Measurements from ENCODE around the gene TMEM217. TPM values are rescaled to one million over a fixed set of nuclear protein-coding genes. Genes with fewer than 3 reads are reported as not detected.
"Not testable (repeated sequence)": the region's sequence is repeated elsewhere in the genome, so short reads cannot be mapped to it uniquely, and the experiment has no call there.

Gene TMEM217
- total and polyA plus RNA-seq, 2 of the 8 experiments (the other 6 are each of a cell fraction or from before 2014, with no cell fraction given), result 0.60 to 1.1 TPM

GRCh38 chr6:37196451-37196850, 61.5 kb downstream of the TMEM217 start:
- H4K91ac ChIP-seq (replicated peaks; ENCODE audit: insufficient read length, low read length); FAIRE-seq; H2BK15ac ChIP-seq (ENCODE audit: low read length); H3K79me2 ChIP-seq (ENCODE audit: control insufficient read depth in 1 of 2, insufficient read depth in 2 of 2, low read length in 2 of 2); H3K79me1 ChIP-seq (ENCODE audit: low read depth, low read length); H2BK20ac ChIP-seq (ENCODE audit: low read length); H2BK12ac ChIP-seq (ENCODE audit: low read depth, low read length); H3K4me3 ChIP-seq (ENCODE audit: extremely low read depth in 1 of 4, insufficient read depth in 2 of 4, low read depth in 3 of 4, low read length in 4 of 4); H3K4me1 ChIP-seq (replicated peaks in 1 of 4; ENCODE audit: control insufficient read depth in 3 of 4, insufficient read depth in 4 of 4, low read length in 3 of 4); H3K56ac ChIP-seq (replicated peaks; ENCODE audit: insufficient read length, low read depth, low read length); H2BK120ac ChIP-seq (replicated peaks; ENCODE audit: low read depth, low read length); H3K23ac ChIP-seq (ENCODE audit: insufficient read length); H3K4me2 ChIP-seq (ENCODE audit: insufficient read depth in 1 of 2, low read depth in 2 of 2, low read length in 2 of 2); H3K27me3 ChIP-seq (replicated peaks in 1 of 4; ENCODE audit: control insufficient read depth in 3 of 4, extremely low read depth in 1 of 4, insufficient read depth in 3 of 4, low read length in 3 of 4); H4K20me1 ChIP-seq (replicated peaks in 1 of 2; ENCODE audit: control insufficient read depth in 1 of 2, insufficient read depth in 2 of 2, low read length in 2 of 2); H3K23me2 ChIP-seq (ENCODE audit: low read depth, low read length); H2AK5ac ChIP-seq (ENCODE audit: low read depth, low read length); H2BK5ac ChIP-seq (ENCODE audit: low read depth, low read length); H3K9ac ChIP-seq (replicated peaks in 1 of 4; ENCODE audit: extremely low read depth in 1 of 4, low read depth in 3 of 4, low read length in 3 of 4); POLR2A ChIA-PET (ENCODE audit: partially characterized antibody); H3K36me3 ChIP-seq (ENCODE audit: control insufficient read depth in 2 of 4, insufficient read depth in 4 of 4, low read length in 3 of 4); H3K14ac ChIP-seq (ENCODE audit: insufficient read length); H3K27ac ChIP-seq (ENCODE audit: low read depth, low read length); H4K8ac ChIP-seq (ENCODE audit: extremely low read depth, insufficient read depth, low read length); H3K9me3 ChIP-seq (ENCODE audit: insufficient read depth in 2 of 2, low read depth in 1 of 2, low read length in 1 of 2); H3K18ac ChIP-seq (ENCODE audit: extremely low read depth, low read length); H2AFZ ChIP-seq (ENCODE audit: low read length); DNase-seq (ENCODE audit: low read depth in 1 of 2, low spot score in 2 of 2); H4K5ac ChIP-seq (ENCODE audit: insufficient read length, low read depth, low read length); H3K4ac ChIP-seq (replicated peaks; ENCODE audit: insufficient read length, low read depth, low read length): not testable (repeated sequence)
- 92% methylated on average over 3 of the region's 4 CpGs; no CpG with 5 or more reads in 1 of the 2 experiments for WGBS, 2 experiments (ENCODE audit: extremely low coverage in 1 of 2, insufficient coverage in 1 of 2, insufficient read length in 1 of 2, insufficient replicate concordance in 2 of 2, low coverage in 1 of 2, low lambda C conversion rate in 2 of 2, missing lambda C conversion rate in 1 of 2)
- CTCF ChIA-PET (ENCODE audit: partially characterized antibody), result interaction anchor here (2.5 to 34.9 kb wide), 3 partner anchors 13 to 174 kb away, joined by 16 to 866 read pairs (median 363); no protein-coding TSS in a partner anchor

- not testable (repeated sequence) for H2BK20ac ChIP-seq (ENCODE audit: low read length); H4K91ac ChIP-seq (replicated peaks; ENCODE audit: insufficient read length, low read length); H2BK5ac ChIP-seq (ENCODE audit: low read depth, low read length); H3K27ac ChIP-seq (ENCODE audit: low read depth, low read length); H2AFZ ChIP-seq (ENCODE audit: low read length); H3K14ac ChIP-seq (ENCODE audit: insufficient read length); H2BK12ac ChIP-seq (ENCODE audit: low read depth, low read length); H4K5ac ChIP-seq (ENCODE audit: insufficient read length, low read depth, low read length); H3K4ac ChIP-seq (replicated peaks; ENCODE audit: insufficient read length, low read depth, low read length); FAIRE-seq; H3K9me3 ChIP-seq (ENCODE audit: insufficient read depth in 2 of 2, low read depth in 1 of 2, low read length in 1 of 2); H3K36me3 ChIP-seq (ENCODE audit: control insufficient read depth in 2 of 4, insufficient read depth in 4 of 4, low read length in 3 of 4); H3K23me2 ChIP-seq (ENCODE audit: low read depth, low read length); H3K27me3 ChIP-seq (replicated peaks in 1 of 4; ENCODE audit: control insufficient read depth in 3 of 4, extremely low read depth in 1 of 4, insufficient read depth in 3 of 4, low read length in 3 of 4); H4K8ac ChIP-seq (ENCODE audit: extremely low read depth, insufficient read depth, low read length); H3K18ac ChIP-seq (ENCODE audit: extremely low read depth, low read length); H3K23ac ChIP-seq (ENCODE audit: insufficient read length); H3K79me1 ChIP-seq (ENCODE audit: low read depth, low read length); H3K79me2 ChIP-seq (ENCODE audit: control insufficient read depth in 1 of 2, insufficient read depth in 2 of 2, low read length in 2 of 2); H2BK120ac ChIP-seq (replicated peaks; ENCODE audit: low read depth, low read length); H3K9ac ChIP-seq (replicated peaks in 1 of 4; ENCODE audit: extremely low read depth in 1 of 4, low read depth in 3 of 4, low read length in 3 of 4); H3K4me1 ChIP-seq (replicated peaks in 1 of 4; ENCODE audit: control insufficient read depth in 3 of 4, insufficient read depth in 4 of 4, low read length in 3 of 4); H3K56ac ChIP-seq (replicated peaks; ENCODE audit: insufficient read length, low read depth, low read length); H2BK15ac ChIP-seq (ENCODE audit: low read length); H3K4me3 ChIP-seq (ENCODE audit: extremely low read depth in 1 of 4, insufficient read depth in 2 of 4, low read depth in 3 of 4, low read length in 4 of 4); H4K20me1 ChIP-seq (replicated peaks in 1 of 2; ENCODE audit: control insufficient read depth in 1 of 2, insufficient read depth in 2 of 2, low read length in 2 of 2); H2AK5ac ChIP-seq (ENCODE audit: low read depth, low read length); H3K4me2 ChIP-seq (ENCODE audit: insufficient read depth in 1 of 2, low read depth in 2 of 2, low read length in 2 of 2); DNase-seq (ENCODE audit: low read depth in 1 of 2, low spot score in 2 of 2)
- WGBS, 2 experiments (ENCODE audit: extremely low coverage in 1 of 2, insufficient coverage in 1 of 2, insufficient read length in 1 of 2, insufficient replicate concordance in 2 of 2, low coverage in 1 of 2, low lambda C conversion rate in 2 of 2, missing lambda C conversion rate in 1 of 2), result no CpG with 5 or more reads among the region's 1 CpG
- POLR2A ChIA-PET (ENCODE audit: partially characterized antibody), result interaction anchor here (1.5 kb wide), 1 partner anchor 210 kb away, joined by 3 read pairs; no protein-coding TSS in a partner anchor
- CTCF ChIA-PET (ENCODE audit: partially characterized antibody), result interaction anchor here (0.8 to 34.9 kb wide), 7 partner anchors 10 to 172 kb away, joined by 3 to 866 read pairs (median 9); no protein-coding TSS in a partner anchor
Observed at GRCh38 chr6:37194886-37195285, 63.1 kb downstream of the TMEM217 start.
